Measurements from ENCODE around the gene ARRDC2. TPM values are rescaled to one million over a fixed set of nuclear protein-coding genes. Genes with fewer than 3 reads are reported as not detected.
A peak's percentile ranks its signal among the peaks of the same experiment; 100 is the strongest.

ARRDC2 gene
- total and polyA plus RNA-seq, 2 experiments from 2014 or later, result 3.9 to 5.5 TPM

DNA sequence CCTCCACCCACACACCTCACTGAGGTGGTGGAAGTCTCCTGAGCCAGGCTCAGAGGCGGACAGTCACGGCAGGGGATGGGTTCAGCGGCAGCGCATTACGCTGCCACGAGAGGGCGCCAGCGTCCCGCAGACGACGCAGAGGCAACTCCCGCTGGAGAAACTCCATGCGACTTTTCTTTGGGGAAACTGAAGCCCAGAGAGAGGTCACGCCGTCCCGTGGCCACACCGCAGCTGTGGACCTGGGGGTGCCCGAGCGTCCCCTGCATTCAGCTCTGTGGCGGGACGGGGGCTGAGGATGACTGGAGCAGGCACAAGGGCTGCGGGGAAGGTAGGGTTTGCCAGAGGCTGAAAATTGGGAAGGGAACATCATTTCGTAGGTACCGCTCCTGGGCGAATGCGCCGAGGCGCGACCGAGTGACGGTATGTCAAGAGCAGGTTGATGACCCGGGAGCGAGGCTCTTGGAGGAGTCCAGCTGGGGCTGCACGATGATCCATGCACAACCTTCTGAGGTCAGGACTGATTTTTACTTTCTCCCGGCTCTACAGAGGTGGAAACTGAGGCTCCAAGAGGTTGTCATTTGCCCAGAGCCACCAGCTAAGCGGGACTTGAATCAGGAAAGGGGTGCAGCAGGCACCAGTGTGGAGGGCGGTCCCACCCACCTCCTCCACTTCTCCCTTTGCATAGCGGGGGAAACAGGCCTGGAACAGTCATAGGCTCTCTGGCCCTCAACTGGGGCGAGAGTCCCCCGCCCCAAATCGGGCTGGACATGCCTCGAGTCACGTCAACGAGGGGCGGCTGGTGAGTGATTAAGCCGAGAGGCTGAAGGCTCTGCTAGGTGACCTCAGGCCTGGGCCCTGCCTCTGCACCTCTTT is 690 bp upstream of the ARRDC2 start:
- no peak for TF ChIP-seq EZH2phosphoT487 (IDR thresholded peaks at IDR 0.05; ENCODE audit: low read depth, severe bottlenecking, unreplicated experiment)
- peak; percentile 98 for TF ChIP-seq CTCF (IDR thresholded peaks at IDR 0.05; ENCODE audit: poor library complexity)
- no peak for TF ChIP-seq EZH2 (IDR thresholded peaks at IDR 0.05; ENCODE audit: borderline replicate concordance)
- H3K79me2 ChIP-seq, result no peaks in the 10 kb centered on the region
- H3K4me2 ChIP-seq, result peak overlapping the region; percentile 93
- peak; percentile 89 for DNase-seq (ENCODE audit: low spot score)
- no peaks in the 10 kb centered on the region for H3K9me2 ChIP-seq (replicated peaks; ENCODE audit: insufficient read depth)
- peak overlapping the region; percentile 57 for H2AFZ ChIP-seq
- H4K20me1 ChIP-seq (ENCODE audit: insufficient read depth, poor library complexity, severe bottlenecking), result no peaks in the 10 kb centered on the region
- H3K4me1 ChIP-seq (ENCODE audit: insufficient read depth), result no peaks in the 10 kb centered on the region
- H3K27me3 ChIP-seq, result no peaks in the 10 kb centered on the region
- no peaks in the 10 kb centered on the region for H3K36me3 ChIP-seq (replicated peaks; ENCODE audit: insufficient read depth, low read depth)
- H3K4me3 ChIP-seq, result peak overlapping the region; percentile 57
- WGBS (ENCODE audit: low lambda C conversion rate, missing lambda C conversion rate), result 2% methylated on average over 46 of the region's 46 CpGs
- peak overlapping the region; percentile 3 for H3K27ac ChIP-seq
- H3K9me3 ChIP-seq (ENCODE audit: low read depth), result no peaks in the 10 kb centered on the region

DNA sequence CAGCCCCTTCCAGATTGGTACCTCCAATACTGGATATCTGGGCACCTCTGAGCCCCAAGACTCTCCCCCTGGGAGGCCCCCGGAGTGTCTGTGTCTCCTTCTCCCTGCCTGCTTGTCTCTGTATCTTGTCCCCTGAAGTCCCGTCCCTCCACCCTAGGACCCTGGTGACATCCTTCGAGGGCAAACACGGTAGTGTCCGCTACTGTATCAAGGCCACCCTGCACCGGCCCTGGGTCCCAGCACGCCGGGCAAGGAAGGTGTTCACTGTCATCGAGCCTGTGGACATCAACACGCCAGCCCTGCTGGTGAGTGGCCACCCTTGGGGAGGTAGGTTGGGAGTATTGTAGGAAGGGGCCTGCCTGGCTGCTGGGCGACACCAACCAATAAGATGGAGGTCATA is 844 bp downstream of the ARRDC2 start:
- no peaks in the 10 kb centered on the region for H3K27me3 ChIP-seq
- H2AFZ ChIP-seq, result no peak overlapping the region
- no peaks in the 10 kb centered on the region for H3K79me2 ChIP-seq
- H3K9me3 ChIP-seq (ENCODE audit: low read depth), result no peaks in the 10 kb centered on the region
- H3K4me2 ChIP-seq, result no peak overlapping the region
- DNase-seq (ENCODE audit: low spot score), result no peak
- TF ChIP-seq CTCF (IDR thresholded peaks at IDR 0.05; ENCODE audit: poor library complexity) (no peak), EZH2phosphoT487 (IDR thresholded peaks at IDR 0.05; ENCODE audit: low read depth, severe bottlenecking, unreplicated experiment) (no peak), EZH2 (IDR thresholded peaks at IDR 0.05; ENCODE audit: borderline replicate concordance) (no peak)
- no peaks in the 10 kb centered on the region for H3K36me3 ChIP-seq (replicated peaks; ENCODE audit: insufficient read depth, low read depth)
- no peaks in the 10 kb centered on the region for H3K4me1 ChIP-seq (ENCODE audit: insufficient read depth)
- WGBS (ENCODE audit: low lambda C conversion rate, missing lambda C conversion rate), result 98% methylated on average over 11 of the region's 11 CpGs
- H3K9me2 ChIP-seq (replicated peaks; ENCODE audit: insufficient read depth), result no peaks in the 10 kb centered on the region
- H4K20me1 ChIP-seq (ENCODE audit: insufficient read depth, poor library complexity, severe bottlenecking), result no peaks in the 10 kb centered on the region
- H3K4me3 ChIP-seq, result no peak overlapping the region
- H3K27ac ChIP-seq, result no peak overlapping the region

DNA sequence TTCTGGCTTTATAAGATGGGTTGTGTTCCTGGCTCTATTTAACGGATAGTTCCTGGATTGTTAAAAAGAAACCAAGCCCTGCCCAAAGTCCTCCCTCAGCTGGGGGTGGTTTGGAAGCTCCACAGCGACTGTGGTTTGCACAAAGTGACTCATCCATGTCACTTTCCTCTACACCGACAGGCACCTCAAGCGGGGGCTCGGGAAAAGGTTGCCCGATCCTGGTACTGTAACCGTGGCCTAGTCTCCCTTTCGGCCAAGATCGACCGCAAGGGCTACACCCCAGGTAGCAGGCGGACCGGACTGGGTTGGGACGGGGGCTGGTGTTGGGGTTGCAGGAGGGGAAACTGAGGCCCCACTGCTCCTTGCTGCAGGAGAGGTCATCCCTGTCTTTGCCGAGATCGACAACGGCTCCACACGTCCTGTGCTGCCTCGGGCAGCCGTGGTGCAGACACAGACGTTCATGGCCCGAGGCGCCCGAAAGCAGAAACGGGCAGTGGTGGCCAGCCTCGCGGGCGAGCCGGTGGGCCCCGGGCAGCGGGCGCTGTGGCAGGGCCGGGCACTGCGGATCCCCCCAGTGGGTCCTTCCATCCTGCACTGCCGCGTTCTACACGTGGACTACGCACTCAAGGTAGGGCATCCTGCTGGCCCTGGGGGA is 1.6 kb downstream of the ARRDC2 start:
- no peaks in the 10 kb centered on the region for H3K27me3 ChIP-seq
- TF ChIP-seq EZH2phosphoT487 (IDR thresholded peaks at IDR 0.05; ENCODE audit: low read depth, severe bottlenecking, unreplicated experiment) (no peak), CTCF (IDR thresholded peaks at IDR 0.05; ENCODE audit: poor library complexity) (no peak), EZH2 (IDR thresholded peaks at IDR 0.05; ENCODE audit: borderline replicate concordance) (no peak)
- 98% methylated on average over 37 of the region's 37 CpGs for WGBS (ENCODE audit: low lambda C conversion rate, missing lambda C conversion rate)
- H2AFZ ChIP-seq, result no peak overlapping the region
- H3K4me1 ChIP-seq (ENCODE audit: insufficient read depth), result no peaks in the 10 kb centered on the region
- no peak overlapping the region for H3K27ac ChIP-seq
- DNase-seq (ENCODE audit: low spot score), result no peak
- H3K4me2 ChIP-seq, result no peak overlapping the region
- no peaks in the 10 kb centered on the region for H3K9me2 ChIP-seq (replicated peaks; ENCODE audit: insufficient read depth)
- no peaks in the 10 kb centered on the region for H4K20me1 ChIP-seq (ENCODE audit: insufficient read depth, poor library complexity, severe bottlenecking)
- no peak overlapping the region for H3K4me3 ChIP-seq
- no peaks in the 10 kb centered on the region for H3K9me3 ChIP-seq (ENCODE audit: low read depth)
- H3K79me2 ChIP-seq, result no peaks in the 10 kb centered on the region
- H3K36me3 ChIP-seq (replicated peaks; ENCODE audit: insufficient read depth, low read depth), result no peaks in the 10 kb centered on the region
